ENCODE measurements around the gene TMEM255B. TPM values are rescaled to one million over a fixed set of nuclear protein-coding genes. Genes with fewer than 3 reads are reported as not detected.

The TMEM255B gene
- total RNA-seq, 1 donor from 2014 or later = 45.6 TPM

- DNase-seq (ENCODE audit: low read depth in 2 of 2) = peak in 1 of 2 donors; percentile 49
These were observed 43.1 kb downstream of the TMEM255B start for GRCh38 chr13:113802090-113802531.

- DNase-seq (ENCODE audit: low read depth in 2 of 2) = no peak
These were observed 43.7 kb downstream of the TMEM255B start for GRCh38 chr13:113802761-113803160.

- no peak for DNase-seq (ENCODE audit: low read depth in 2 of 2)
These were observed 44.5 kb downstream of the TMEM255B start for GRCh38 chr13:113803409-113804016.

GRCh38 chr13:113804017-113804702, 45.1 kb downstream of the TMEM255B start:
- no peak for DNase-seq (ENCODE audit: low read depth in 2 of 2)

- DNase-seq (ENCODE audit: low read depth in 2 of 2) = no peak
These were observed 45.8 kb downstream of the TMEM255B start for GRCh38 chr13:113804703-113805430.

- DNase-seq (ENCODE audit: low read depth in 2 of 2) = no peak
These were observed 46.5 kb downstream of the TMEM255B start for GRCh38 chr13:113805431-113806103.

- DNase-seq (ENCODE audit: low read depth in 2 of 2) = no peak
These were observed 47.1 kb downstream of the TMEM255B start for GRCh38 chr13:113806104-113806471.

GRCh38 chr13:113806526-113806925, 47.5 kb downstream of the TMEM255B start:
- DNase-seq (ENCODE audit: low read depth in 2 of 2) = no peak

- DNase-seq (ENCODE audit: low read depth in 2 of 2) = no peak
These were observed 49.2 kb downstream of the TMEM255B start for GRCh38 chr13:113808058-113808834.

GRCh38 chr13:113809934-113810333, 50.9 kb downstream of the TMEM255B start:
- no peak for DNase-seq (ENCODE audit: low read depth in 2 of 2)

- DNase-seq (ENCODE audit: low read depth in 2 of 2) = no peak
These were observed 51.6 kb downstream of the TMEM255B start for GRCh38 chr13:113810640-113811039.

GRCh38 chr13:113811081-113811928, 52.3 kb downstream of the TMEM255B start:
- DNase-seq (ENCODE audit: low read depth in 2 of 2) = no peak

GRCh38 chr13:113812178-113813040, 53.4 kb downstream of the TMEM255B start:
- no peak for DNase-seq (ENCODE audit: low read depth in 2 of 2)

- no peak for DNase-seq (ENCODE audit: low read depth in 2 of 2)
These were observed 54.2 kb downstream of the TMEM255B start for GRCh38 chr13:113813070-113813748.

- peak in 1 of 2 donors; percentile 25 for DNase-seq (ENCODE audit: low read depth in 2 of 2)
These were observed 54.9 kb downstream of the TMEM255B start for GRCh38 chr13:113813749-113814434.

- DNase-seq (ENCODE audit: low read depth in 2 of 2) = no peak
These were observed 55.4 kb downstream of the TMEM255B start for GRCh38 chr13:113814435-113814821.

GRCh38 chr13:113815151-113816058, 56.4 kb downstream of the TMEM255B start:
- DNase-seq (ENCODE audit: low read depth in 2 of 2) = peak; percentile 50 to 61
